ENCODE measurements around the gene OR2T1.
"Not testable (repeated sequence)": the region's sequence is repeated elsewhere in the genome, so short reads cannot be mapped to it uniquely, and the experiment has no call there.

The OR2T1 gene

GRCh38 chr1:248421384-248421783, 18.5 kb downstream of the OR2T1 start:
- CTCF ChIA-PET: no interaction called here
- Histone ChIP-seq H3K27ac (ENCODE audit: extremely low read depth, low read depth, low read length) (no peak overlapping the region), H3K4me1 (ENCODE audit: control insufficient read depth, insufficient read depth, low read length) (no peaks in the 10 kb centered on the region), H3K36me3 (ENCODE audit: control insufficient read depth in 2 of 2, insufficient read depth in 1 of 2, low read length in 2 of 2) (no peaks in the 10 kb centered on the region), H3K9me3 (ENCODE audit: control insufficient read depth, insufficient read depth, low read depth, low read length) (no peaks in the 10 kb centered on the region), H3K4me3 (ENCODE audit: low read depth, low read length) (no peak overlapping the region)
- TF ChIP-seq ZNF623 (tag by site-specific recombination; IDR thresholded peaks at IDR 0.05) (no peak), ZNF529 (tag by site-specific recombination; IDR thresholded peaks at IDR 0.05; ENCODE audit: insufficient replicate concordance) (no peak), ZBTB49 (tag by site-specific recombination; IDR thresholded peaks at IDR 0.05; ENCODE audit: low read depth) (no peak), SETDB1 (IDR thresholded peaks at IDR 0.05; ENCODE audit: insufficient read length, low read length) (peak; percentile 89), ZNF621 (tag by site-specific recombination; IDR thresholded peaks at IDR 0.05) (no peak)
- POLR2A ChIA-PET: no interaction called here

- H3K9me3 ChIP-seq (ENCODE audit: control insufficient read depth, insufficient read depth, low read depth, low read length); H3K4me3 ChIP-seq (ENCODE audit: low read depth, low read length); H3K36me3 ChIP-seq (ENCODE audit: control insufficient read depth in 2 of 2, insufficient read depth in 1 of 2, low read length in 2 of 2); CTCF ChIA-PET; H3K27ac ChIP-seq (ENCODE audit: extremely low read depth, low read depth, low read length); H3K4me1 ChIP-seq (ENCODE audit: control insufficient read depth, insufficient read depth, low read length); POLR2A ChIA-PET: not testable (repeated sequence)
Observed at GRCh38 chr1:248427526-248428191, 24.8 kb downstream of the OR2T1 start.

- H3K4me1 ChIP-seq (ENCODE audit: control insufficient read depth, insufficient read depth, low read length); H3K36me3 ChIP-seq (ENCODE audit: control insufficient read depth in 2 of 2, insufficient read depth in 1 of 2, low read length in 2 of 2); H3K4me3 ChIP-seq (ENCODE audit: low read depth, low read length); H3K27ac ChIP-seq (ENCODE audit: extremely low read depth, low read depth, low read length); CTCF ChIA-PET; POLR2A ChIA-PET; H3K9me3 ChIP-seq (ENCODE audit: control insufficient read depth, insufficient read depth, low read depth, low read length): not testable (repeated sequence)
Observed at GRCh38 chr1:248428192-248428533, 25.3 kb downstream of the OR2T1 start.

GRCh38 chr1:248431683-248432082, 28.8 kb downstream of the OR2T1 start:
- CTCF ChIA-PET; H3K4me1 ChIP-seq (ENCODE audit: control insufficient read depth, insufficient read depth, low read length); H3K4me3 ChIP-seq (ENCODE audit: low read depth, low read length); POLR2A ChIA-PET; H3K36me3 ChIP-seq (ENCODE audit: control insufficient read depth in 2 of 2, insufficient read depth in 1 of 2, low read length in 2 of 2); H3K9me3 ChIP-seq (ENCODE audit: control insufficient read depth, insufficient read depth, low read depth, low read length); H3K27ac ChIP-seq (ENCODE audit: extremely low read depth, low read depth, low read length): not testable (repeated sequence)

GRCh38 chr1:248432201-248432600, 29.4 kb downstream of the OR2T1 start:
- H3K36me3 ChIP-seq (ENCODE audit: control insufficient read depth in 2 of 2, insufficient read depth in 1 of 2, low read length in 2 of 2); H3K4me3 ChIP-seq (ENCODE audit: low read depth, low read length); POLR2A ChIA-PET; H3K9me3 ChIP-seq (ENCODE audit: control insufficient read depth, insufficient read depth, low read depth, low read length); H3K4me1 ChIP-seq (ENCODE audit: control insufficient read depth, insufficient read depth, low read length); H3K27ac ChIP-seq (ENCODE audit: extremely low read depth, low read depth, low read length); CTCF ChIA-PET: not testable (repeated sequence)

GRCh38 chr1:248433811-248434415, 31.1 kb downstream of the OR2T1 start:
- H3K4me3 ChIP-seq (ENCODE audit: low read depth, low read length); CTCF ChIA-PET; H3K36me3 ChIP-seq (ENCODE audit: control insufficient read depth in 2 of 2, insufficient read depth in 1 of 2, low read length in 2 of 2); POLR2A ChIA-PET; H3K9me3 ChIP-seq (ENCODE audit: control insufficient read depth, insufficient read depth, low read depth, low read length); H3K4me1 ChIP-seq (ENCODE audit: control insufficient read depth, insufficient read depth, low read length); H3K27ac ChIP-seq (ENCODE audit: extremely low read depth, low read depth, low read length): not testable (repeated sequence)

- H3K36me3 ChIP-seq (ENCODE audit: control insufficient read depth in 2 of 2, insufficient read depth in 1 of 2, low read length in 2 of 2); H3K9me3 ChIP-seq (ENCODE audit: control insufficient read depth, insufficient read depth, low read depth, low read length); H3K4me3 ChIP-seq (ENCODE audit: low read depth, low read length); POLR2A ChIA-PET; CTCF ChIA-PET; H3K27ac ChIP-seq (ENCODE audit: extremely low read depth, low read depth, low read length); H3K4me1 ChIP-seq (ENCODE audit: control insufficient read depth, insufficient read depth, low read length): not testable (repeated sequence)
Observed at GRCh38 chr1:248434913-248435312, 32.1 kb downstream of the OR2T1 start.

- H3K36me3 ChIP-seq (ENCODE audit: control insufficient read depth in 2 of 2, insufficient read depth in 1 of 2, low read length in 2 of 2); H3K9me3 ChIP-seq (ENCODE audit: control insufficient read depth, insufficient read depth, low read depth, low read length); H3K4me3 ChIP-seq (ENCODE audit: low read depth, low read length); POLR2A ChIA-PET; CTCF ChIA-PET; H3K4me1 ChIP-seq (ENCODE audit: control insufficient read depth, insufficient read depth, low read length); H3K27ac ChIP-seq (ENCODE audit: extremely low read depth, low read depth, low read length): not testable (repeated sequence)
Observed at GRCh38 chr1:248436303-248436702, 33.5 kb downstream of the OR2T1 start.

- H3K27ac ChIP-seq (ENCODE audit: extremely low read depth, low read depth, low read length); POLR2A ChIA-PET; H3K4me1 ChIP-seq (ENCODE audit: control insufficient read depth, insufficient read depth, low read length); CTCF ChIA-PET; H3K9me3 ChIP-seq (ENCODE audit: control insufficient read depth, insufficient read depth, low read depth, low read length); H3K36me3 ChIP-seq (ENCODE audit: control insufficient read depth in 2 of 2, insufficient read depth in 1 of 2, low read length in 2 of 2); H3K4me3 ChIP-seq (ENCODE audit: low read depth, low read length): not testable (repeated sequence)
Observed at GRCh38 chr1:248438668-248439067, 35.8 kb downstream of the OR2T1 start.

GRCh38 chr1:248439283-248439682, 36.4 kb downstream of the OR2T1 start:
- H3K27ac ChIP-seq (ENCODE audit: extremely low read depth, low read depth, low read length); H3K9me3 ChIP-seq (ENCODE audit: control insufficient read depth, insufficient read depth, low read depth, low read length); POLR2A ChIA-PET; CTCF ChIA-PET; H3K4me1 ChIP-seq (ENCODE audit: control insufficient read depth, insufficient read depth, low read length); H3K4me3 ChIP-seq (ENCODE audit: low read depth, low read length); H3K36me3 ChIP-seq (ENCODE audit: control insufficient read depth in 2 of 2, insufficient read depth in 1 of 2, low read length in 2 of 2): not testable (repeated sequence)

All from HEK293 (cell line).